Endometrium (tissue), 2 donors: Measurements from ENCODE around the gene TPSAB1.

Source experiments
- FAIRE-seq: peaks from 2 replicates; lab custom pipeline; 2012; peaks lifted over from hg19 to GRCh38; lab: Jason Lieb, UNC
- donor health status: control.
- donor health status: control.

TPSAB1 gene

GRCh38 chr16:1286513-1287094 is 46.1 kb downstream of the TPSAB1 start:
- FAIRE-seq, result no peak

DNA sequence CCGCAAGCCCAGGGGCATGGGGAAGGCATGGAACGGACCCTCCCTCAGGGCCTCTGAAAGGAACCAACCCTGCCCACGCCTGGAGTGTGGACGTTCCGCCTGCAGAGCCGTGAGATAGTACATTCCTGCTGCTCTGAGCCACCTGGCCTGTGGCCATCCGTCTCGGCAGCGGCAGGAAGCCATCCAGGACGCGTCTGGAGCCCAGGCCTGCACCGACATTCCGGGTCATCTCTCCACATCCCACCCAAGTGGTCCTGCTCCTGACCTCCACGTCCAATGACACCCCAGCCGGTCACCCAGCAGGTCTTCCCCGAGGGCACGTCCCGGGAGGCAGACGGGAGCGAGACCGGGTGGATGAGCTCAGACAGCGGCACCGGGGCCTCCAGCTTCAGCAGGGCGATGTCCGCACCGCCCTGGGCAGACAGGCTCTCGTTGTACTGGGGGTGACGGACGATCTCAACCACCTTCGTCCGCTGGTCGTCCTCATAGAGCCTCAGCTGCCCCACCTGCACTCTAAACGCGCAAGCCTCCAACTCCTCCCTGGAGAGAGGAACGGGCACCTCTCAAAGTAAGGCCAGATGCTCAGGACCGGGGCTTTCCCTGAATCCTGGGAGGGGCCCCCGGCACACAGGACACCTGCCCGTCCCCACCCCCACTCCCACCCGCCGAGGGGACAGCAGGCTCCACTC is 47.6 kb downstream of the TPSAB1 start:
- FAIRE-seq, result no peak

DNA sequence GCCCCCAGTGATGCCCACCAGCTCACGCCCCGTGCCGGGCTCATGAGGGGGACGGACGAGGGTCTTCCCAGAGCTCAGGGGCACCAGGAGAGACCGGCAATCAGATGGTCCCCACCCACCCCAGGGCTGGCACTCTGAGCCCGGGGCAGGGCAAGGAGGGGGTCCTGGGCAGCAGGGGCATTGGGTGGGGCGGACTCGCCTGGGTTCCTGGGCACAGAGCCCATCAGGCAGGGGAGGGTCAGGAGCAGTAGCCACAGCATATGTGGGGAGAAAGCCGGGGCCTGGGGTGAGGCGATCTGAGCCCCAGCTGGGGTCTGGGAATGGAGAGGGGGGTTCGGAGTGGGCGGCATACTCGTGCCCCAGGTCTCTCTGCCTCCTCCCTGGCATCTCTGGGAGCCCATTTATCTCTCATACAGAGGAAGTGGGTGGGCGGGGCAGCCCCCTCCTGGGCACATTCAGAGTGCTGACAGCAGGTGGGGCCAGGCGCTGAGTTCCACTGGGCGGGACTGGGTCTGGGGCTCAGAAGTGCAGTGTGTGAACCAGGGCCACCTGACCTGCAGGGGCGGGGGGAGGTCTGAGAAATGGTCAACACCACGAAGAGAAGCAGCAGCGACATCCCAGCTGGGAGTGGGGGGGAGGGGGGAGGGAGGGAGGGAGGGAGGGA is 48.4 kb downstream of the TPSAB1 start:
- no peak for FAIRE-seq

GRCh38 chr16:1289477-1289866 is 49.0 kb downstream of the TPSAB1 start:
- no peak for FAIRE-seq

- FAIRE-seq, result no peak
Measured at GRCh38 chr16:1290063-1290501, 49.6 kb downstream of the TPSAB1 start.

GRCh38 chr16:1290860-1291575 is 50.5 kb downstream of the TPSAB1 start:
- no peak for FAIRE-seq

DNA sequence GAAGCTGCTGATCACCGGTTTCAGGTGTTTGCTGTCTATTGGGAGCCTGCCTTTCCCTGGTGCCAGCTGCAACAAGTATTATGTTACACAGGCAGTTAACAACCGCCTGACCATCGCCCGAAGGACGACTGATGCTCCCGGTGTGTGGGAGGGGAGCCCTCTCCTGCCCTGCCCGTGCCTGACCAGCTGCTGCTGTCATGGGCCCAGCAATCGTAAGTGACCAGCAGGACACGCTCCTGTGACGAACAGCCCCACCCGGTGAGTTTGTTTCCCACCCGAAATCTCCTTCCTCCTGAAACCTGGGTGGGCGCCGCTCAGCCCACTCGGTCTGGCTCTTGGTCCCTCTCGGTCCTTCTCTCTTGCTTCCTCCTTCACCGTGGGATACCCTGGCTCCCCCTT is 51.1 kb downstream of the TPSAB1 start:
- no peak for FAIRE-seq
